Lung (tissue), 12 donors: ENCODE results near the gene TPM3. TPM values are rescaled to one million over a fixed set of nuclear protein-coding genes. Genes with fewer than 3 reads are reported as not detected.

Experiments
- ATAC-seq: fragments of 200-7000 bp; cut with Tn5 transposase; one replicate; pipeline ENCODE4 v1.9.1; 2020; ENCODE audit warnings: moderate number of reproducible peaks; ENCODE audit not compliant: insufficient read depth, low FRiP score
- DNase-seq, 3 donors: peaks; one replicate each; pipeline ENCODE4 v3.0.0-alpha.2; 2013 to 2017
- H3K27ac ChIP-seq, 2 donors: one replicate each; pipeline ENCODE4 v1.5.1; 2013; ENCODE audit warnings: mild to moderate bottlenecking in 2 of 2, moderate library complexity in 2 of 2, control low read depth in 1 of 2, inconsistent platforms in 1 of 2, low read depth in 1 of 2, low read length in 1 of 2
- H3K27me3 ChIP-seq, 3 donors: one replicate each; pipeline ENCODE4 v1.5.1; 2013; ENCODE audit warnings: low read length in 2 of 3; ENCODE audit not compliant: control insufficient read depth in 3 of 3, insufficient read depth in 3 of 3
- H3K36me3 ChIP-seq, 4 donors: one replicate each; pipeline ENCODE4 v1.5.1; 2013; ENCODE audit warnings: low read length in 4 of 4, mild to moderate bottlenecking in 1 of 4, moderate library complexity in 1 of 4; ENCODE audit not compliant: control insufficient read depth in 4 of 4, insufficient read depth in 4 of 4
- H3K4me1 ChIP-seq, 5 donors: one replicate each; pipeline ENCODE4 v1.5.1; 2013; ENCODE audit warnings: low read length in 5 of 5, mild to moderate bottlenecking in 2 of 5, moderate library complexity in 1 of 5; ENCODE audit not compliant: control insufficient read depth in 5 of 5, insufficient read depth in 5 of 5
- H3K4me3 ChIP-seq: one replicate; pipeline ENCODE4 v1.5.1; 2013; ENCODE audit warnings: mild to moderate bottlenecking, control low read depth, moderate library complexity
- H3K9ac ChIP-seq, 2 donors: one replicate each; pipeline ENCODE4 v1.5.1; 2013; ENCODE audit warnings: low read length in 2 of 2, control low read depth in 1 of 2; ENCODE audit not compliant: insufficient read depth in 1 of 2
- H3K9me3 ChIP-seq, 4 donors: one replicate each; pipeline ENCODE4 v1.5.1; 2013; ENCODE audit warnings: low read length in 3 of 4, mild to moderate bottlenecking in 1 of 4, moderate library complexity in 1 of 4; ENCODE audit not compliant: control insufficient read depth in 4 of 4, insufficient read depth in 3 of 4
- WGBS, 2 donors: extraction: QIAGEN DNeasy Blood & Tissue Kit; methylation state at CpG; one replicate each; pipeline ENCODE4 v1.1.7; 2013; 5-methylcytosine and 5-hydroxymethylcytosine counted together
- polyA plus RNA-seq, 2 donors: library from polyadenylated mRNA; stranded (reverse); fragments of 200-250 nt; gene quantifications; one replicate each; pipeline ENCODE4 v1.2.1, GENCODE V29; 2013
- total RNA-seq, 2 donors: library from RNA; depleted of rRNA in 1 of 2; stranded (reverse); fragments of >200 nt in 1 of 2; gene quantifications; one replicate each; pipeline ENCODE4 v1.2.1, GENCODE V29; 2014 to 2021
- TF ChIP-seq, protein P1 (sequence below): IDR thresholded peaks from 2 replicates; pipeline ENCODE4 v1.5.1; 2012; ENCODE audit warnings: mild to moderate bottlenecking; ENCODE audit errors: control extremely low read depth, extremely low read depth
- donor health status: control.
- donor health status: control.
- donor health status: Bipolar disorder and iron deficiency.
- donor health status: healthy.
- donor health status: DM: yes; HTN: yes; CAD: no.

Gene TPM3
- total and polyA plus RNA-seq, 4 donors, result 164 to 482 (median 306) TPM

GRCh38 chr1:154181944-154182343 lies 10.0 kb downstream of the TPM3 start:
- ATAC-seq (no peak), DNase-seq (no peak)
- peak overlapping the region; percentile 91 to 95 for H3K27ac ChIP-seq
- H3K36me3 ChIP-seq, result peaks cover 0 to 10% (median 4%) of the 10 kb centered on the region in 4 donors
- 0% methylated on average over 6 of the region's 6 CpGs for WGBS, 2 donors
- H3K4me1 ChIP-seq, result peaks cover 3 to 37% (median 10%) of the 10 kb centered on the region in 5 donors
- no peaks in the 10 kb centered on the region for H3K9me3 ChIP-seq
- H3K27me3 ChIP-seq, result no peaks in the 10 kb centered on the region
- H3K9ac ChIP-seq, result peak overlapping the region; percentile 57 to 79
- TF ChIP-seq, protein P1, sequence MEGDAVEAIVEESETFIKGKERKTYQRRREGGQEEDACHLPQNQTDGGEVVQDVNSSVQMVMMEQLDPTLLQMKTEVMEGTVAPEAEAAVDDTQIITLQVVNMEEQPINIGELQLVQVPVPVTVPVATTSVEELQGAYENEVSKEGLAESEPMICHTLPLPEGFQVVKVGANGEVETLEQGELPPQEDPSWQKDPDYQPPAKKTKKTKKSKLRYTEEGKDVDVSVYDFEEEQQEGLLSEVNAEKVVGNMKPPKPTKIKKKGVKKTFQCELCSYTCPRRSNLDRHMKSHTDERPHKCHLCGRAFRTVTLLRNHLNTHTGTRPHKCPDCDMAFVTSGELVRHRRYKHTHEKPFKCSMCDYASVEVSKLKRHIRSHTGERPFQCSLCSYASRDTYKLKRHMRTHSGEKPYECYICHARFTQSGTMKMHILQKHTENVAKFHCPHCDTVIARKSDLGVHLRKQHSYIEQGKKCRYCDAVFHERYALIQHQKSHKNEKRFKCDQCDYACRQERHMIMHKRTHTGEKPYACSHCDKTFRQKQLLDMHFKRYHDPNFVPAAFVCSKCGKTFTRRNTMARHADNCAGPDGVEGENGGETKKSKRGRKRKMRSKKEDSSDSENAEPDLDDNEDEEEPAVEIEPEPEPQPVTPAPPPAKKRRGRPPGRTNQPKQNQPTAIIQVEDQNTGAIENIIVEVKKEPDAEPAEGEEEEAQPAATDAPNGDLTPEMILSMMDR, result no peak
- peak overlapping the region; percentile 81 for H3K4me3 ChIP-seq

GRCh38 chr1:154179946-154180687 lies 11.8 kb downstream of the TPM3 start:
- ATAC-seq (no peak), DNase-seq (no peak)
- Histone ChIP-seq H3K9ac (no peak overlapping the region), H3K27ac (peak overlapping the region in 1 of 2 donors; percentile 60), H3K9me3 (no peaks in the 10 kb centered on the region), H3K4me1 (peaks cover 3 to 41% (median 13%) of the 10 kb centered on the region in 5 donors), H3K27me3 (no peaks in the 10 kb centered on the region), H3K4me3 (no peak overlapping the region), H3K36me3 (peaks cover 0 to 13% (median 11%) of the 10 kb centered on the region in 4 donors)
- TF ChIP-seq, protein P1, result no peak
- WGBS, 2 donors, result 38 to 52% methylated on average over 3 of the region's 3 CpGs

DNA sequence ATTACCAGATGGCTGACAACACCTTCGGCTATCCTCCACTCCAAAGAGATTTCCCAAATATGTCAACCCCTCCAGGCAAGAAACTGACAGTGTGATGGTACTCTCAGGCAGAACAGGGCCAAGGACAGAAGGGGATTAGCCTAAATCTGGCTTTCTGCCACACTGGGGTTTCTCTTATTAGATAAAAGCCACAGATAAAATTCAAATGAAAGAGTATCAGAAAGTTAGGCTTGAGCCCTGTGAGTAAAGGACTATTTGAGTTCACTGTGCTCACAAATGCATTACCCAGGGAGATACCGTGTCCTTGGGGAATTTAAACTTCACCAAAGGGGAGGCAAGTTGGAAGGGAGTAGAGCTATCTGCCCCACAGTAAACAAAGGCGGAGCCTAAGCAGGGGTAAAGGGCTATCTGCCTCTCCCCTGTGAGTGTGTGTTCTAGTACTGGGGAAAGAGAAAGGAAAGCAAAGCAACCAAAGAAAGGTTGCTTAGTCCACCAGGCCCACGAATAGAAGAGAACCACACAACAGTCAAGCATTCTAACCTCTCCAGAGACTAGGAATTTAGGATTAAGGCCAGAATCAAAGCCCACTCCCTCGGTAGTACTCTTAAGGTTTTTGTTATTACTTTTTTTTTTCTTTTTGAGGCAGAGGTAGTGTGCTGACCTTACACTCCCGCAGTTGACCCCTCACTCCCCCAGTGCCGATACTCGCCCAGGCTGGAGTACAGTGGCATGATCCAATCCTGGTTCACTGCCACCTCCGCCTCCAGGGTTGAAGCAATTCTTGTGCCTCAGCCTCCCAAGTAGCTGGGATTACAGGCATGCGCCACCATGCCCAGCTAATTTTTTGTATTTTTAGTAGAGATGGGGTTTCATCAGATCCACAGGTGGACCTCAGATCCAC lies 12.7 kb downstream of the TPM3 start:
- no peak for ATAC-seq

More for the DNA sequence above, 12.7 kb downstream of the TPM3 start:
- no peaks in the 10 kb centered on the region for H3K9me3 ChIP-seq
- no peak overlapping the region for H3K9ac ChIP-seq
- DNase-seq, result no peak
- TF ChIP-seq, protein P1, result no peak
- no peaks in the 10 kb centered on the region for H3K27me3 ChIP-seq
- H3K4me1 ChIP-seq, result peaks cover 3 to 41% (median 13%) of the 10 kb centered on the region in 5 donors
- peaks cover 0 to 18% (median 11%) of the 10 kb centered on the region in 4 donors for H3K36me3 ChIP-seq
- 65 to 77% methylated on average over 10 of the region's 10 CpGs for WGBS, 2 donors
- no peak overlapping the region for H3K4me3 ChIP-seq
- peak overlapping the region in 1 of 2 donors; percentile 5 for H3K27ac ChIP-seq
